NT2/D1 (cell line): ENCODE data around the gene TMEM217.

ENCODE experiments used
- SUZ12 ChIP-seq: IDR thresholded peaks from 2 replicates; pipeline ENCODE4 v1.6.1; 2011; ENCODE audit not compliant: insufficient read length, insufficient read depth; ENCODE audit errors: extremely low read depth
- YY1 ChIP-seq: IDR thresholded peaks from 2 replicates; pipeline ENCODE4 v1.6.1; 2011; ENCODE audit not compliant: insufficient read length, insufficient read depth
- ZNF274 ChIP-seq: IDR thresholded peaks from 2 replicates; pipeline ENCODE4 v1.6.1; 2011; ENCODE audit warnings: mild to moderate bottlenecking, low read depth, low read length

- TF ChIP-seq YY1: no peak
- no peak for TF ChIP-seq ZNF274
- no peak for TF ChIP-seq SUZ12
These were observed 18.4 kb downstream of the TMEM217 start for GRCh38 chr6:37239526-37239925.
